ENCODE data around the gene TBC1D9. TPM values are rescaled to one million over a fixed set of nuclear protein-coding genes. Genes with fewer than 3 reads are reported as not detected.

Gene TBC1D9
- total RNA-seq, 1 donor from 2014 or later: 15.9 TPM

- Mint-ChIP-seq H3K4me1 (peaks cover 13% of the 10 kb centered on the region), H3K4me3 (no peak overlapping the region), H3K27me3 (ENCODE audit: low read depth) (no peaks in the 10 kb centered on the region), H3K36me3 (ENCODE audit: low read depth) (no peaks in the 10 kb centered on the region), H3K27ac (ENCODE audit: unreplicated experiment) (no peak overlapping the region), H3K9me3 (no peaks in the 10 kb centered on the region)
- TF ChIP-seq, protein P1, sequence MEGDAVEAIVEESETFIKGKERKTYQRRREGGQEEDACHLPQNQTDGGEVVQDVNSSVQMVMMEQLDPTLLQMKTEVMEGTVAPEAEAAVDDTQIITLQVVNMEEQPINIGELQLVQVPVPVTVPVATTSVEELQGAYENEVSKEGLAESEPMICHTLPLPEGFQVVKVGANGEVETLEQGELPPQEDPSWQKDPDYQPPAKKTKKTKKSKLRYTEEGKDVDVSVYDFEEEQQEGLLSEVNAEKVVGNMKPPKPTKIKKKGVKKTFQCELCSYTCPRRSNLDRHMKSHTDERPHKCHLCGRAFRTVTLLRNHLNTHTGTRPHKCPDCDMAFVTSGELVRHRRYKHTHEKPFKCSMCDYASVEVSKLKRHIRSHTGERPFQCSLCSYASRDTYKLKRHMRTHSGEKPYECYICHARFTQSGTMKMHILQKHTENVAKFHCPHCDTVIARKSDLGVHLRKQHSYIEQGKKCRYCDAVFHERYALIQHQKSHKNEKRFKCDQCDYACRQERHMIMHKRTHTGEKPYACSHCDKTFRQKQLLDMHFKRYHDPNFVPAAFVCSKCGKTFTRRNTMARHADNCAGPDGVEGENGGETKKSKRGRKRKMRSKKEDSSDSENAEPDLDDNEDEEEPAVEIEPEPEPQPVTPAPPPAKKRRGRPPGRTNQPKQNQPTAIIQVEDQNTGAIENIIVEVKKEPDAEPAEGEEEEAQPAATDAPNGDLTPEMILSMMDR (conservative IDR thresholded peaks at IDR 0.05): no peak
- DNase-seq (ENCODE audit: low read depth, low spot score): no peak
Measured at GRCh38 chr4:140612357-140612756, 143.8 kb downstream of the TBC1D9 start.

- Mint-ChIP-seq H3K9me3 (peaks cover under 1% of the 10 kb centered on the region), H3K27ac (ENCODE audit: unreplicated experiment) (no peak overlapping the region), H3K4me3 (no peak overlapping the region), H3K4me1 (peaks cover 13% of the 10 kb centered on the region), H3K27me3 (ENCODE audit: low read depth) (no peaks in the 10 kb centered on the region), H3K36me3 (ENCODE audit: low read depth) (no peaks in the 10 kb centered on the region)
- TF ChIP-seq, protein P1 (conservative IDR thresholded peaks at IDR 0.05): no peak
- no peak for DNase-seq (ENCODE audit: low read depth, low spot score)
Measured at GRCh38 chr4:140611854-140612253, 144.3 kb downstream of the TBC1D9 start.

DNA sequence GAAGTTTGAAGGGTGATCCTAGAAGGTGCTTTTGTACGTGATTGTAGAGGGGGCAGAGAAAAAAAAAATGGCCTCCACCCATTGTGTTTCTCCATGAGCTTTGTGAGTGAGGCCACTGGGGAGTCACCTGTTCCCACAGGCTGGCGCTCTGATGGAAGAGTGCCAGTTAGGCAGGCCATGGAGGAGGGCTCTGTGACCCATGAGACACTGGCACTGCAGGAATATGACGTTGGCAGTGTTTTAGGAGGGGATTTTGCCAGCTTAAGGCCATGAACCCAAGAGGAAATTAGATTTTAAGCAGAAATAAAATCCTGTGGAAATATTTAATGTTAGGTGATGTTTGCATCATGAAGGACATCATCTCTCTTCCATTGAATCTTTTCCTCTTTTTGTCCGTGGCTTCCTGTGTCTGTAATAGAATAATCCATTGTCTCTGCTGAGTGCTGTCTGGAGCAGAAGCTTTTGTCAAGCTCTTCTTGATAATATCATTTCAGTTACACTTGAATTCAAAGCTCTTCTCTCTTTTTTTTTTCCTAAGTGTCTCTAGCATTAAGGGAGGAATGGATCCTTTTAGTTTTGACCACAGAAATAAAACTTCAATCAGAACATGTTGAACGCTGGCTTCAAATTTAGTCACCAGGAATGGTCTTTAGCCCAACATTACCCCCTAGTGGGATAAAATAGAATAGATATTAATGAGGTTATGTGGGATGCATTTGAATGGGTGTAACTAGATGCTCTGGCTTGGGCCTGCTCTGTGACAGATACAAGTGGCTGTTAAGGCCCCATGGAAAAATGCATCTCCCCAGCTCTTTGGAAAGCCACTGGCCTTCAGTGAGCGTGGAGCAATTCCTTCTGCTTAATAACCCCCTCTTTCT lies 146.4 kb downstream of the TBC1D9 start:
- Mint-ChIP-seq H3K36me3 (ENCODE audit: low read depth) (no peaks in the 10 kb centered on the region), H3K4me1 (peaks cover 13% of the 10 kb centered on the region), H3K4me3 (no peak overlapping the region), H3K9me3 (peaks cover 3% of the 10 kb centered on the region), H3K27ac (ENCODE audit: unreplicated experiment) (peak overlapping the region; percentile 89), H3K27me3 (ENCODE audit: low read depth) (no peaks in the 10 kb centered on the region)
- TF ChIP-seq, protein P1 (conservative IDR thresholded peaks at IDR 0.05): peak; percentile 71
- DNase-seq (ENCODE audit: low read depth, low spot score): no peak

- Mint-ChIP-seq H3K9me3 (peaks cover 3% of the 10 kb centered on the region), H3K4me3 (no peak overlapping the region), H3K27ac (ENCODE audit: unreplicated experiment) (no peak overlapping the region), H3K4me1 (peaks cover 20% of the 10 kb centered on the region), H3K36me3 (ENCODE audit: low read depth) (no peaks in the 10 kb centered on the region), H3K27me3 (ENCODE audit: low read depth) (no peaks in the 10 kb centered on the region)
- TF ChIP-seq, protein P1 (conservative IDR thresholded peaks at IDR 0.05): no peak
- no peak for DNase-seq (ENCODE audit: low read depth, low spot score)
Measured at GRCh38 chr4:140607852-140608251, 148.3 kb downstream of the TBC1D9 start.

- no peaks in the 10 kb centered on the region for H3K36me3 Mint-ChIP-seq (ENCODE audit: low read depth)
- no peaks in the 10 kb centered on the region for H3K27me3 Mint-ChIP-seq (ENCODE audit: low read depth)
- TF ChIP-seq, protein P1 (conservative IDR thresholded peaks at IDR 0.05): peak; percentile 22
- H3K27ac Mint-ChIP-seq (ENCODE audit: unreplicated experiment): no peak overlapping the region
- H3K4me1 Mint-ChIP-seq: peaks cover 22% of the 10 kb centered on the region
- no peak for DNase-seq (ENCODE audit: low read depth, low spot score)
- H3K4me3 Mint-ChIP-seq: no peak overlapping the region
- H3K9me3 Mint-ChIP-seq: peaks cover 3% of the 10 kb centered on the region
Measured at GRCh38 chr4:140604544-140604943, 151.6 kb downstream of the TBC1D9 start.

Measured in neural crest cell (in vitro differentiated cells).